ENCODE measurements around the gene AUP1.

The AUP1 gene

DNA sequence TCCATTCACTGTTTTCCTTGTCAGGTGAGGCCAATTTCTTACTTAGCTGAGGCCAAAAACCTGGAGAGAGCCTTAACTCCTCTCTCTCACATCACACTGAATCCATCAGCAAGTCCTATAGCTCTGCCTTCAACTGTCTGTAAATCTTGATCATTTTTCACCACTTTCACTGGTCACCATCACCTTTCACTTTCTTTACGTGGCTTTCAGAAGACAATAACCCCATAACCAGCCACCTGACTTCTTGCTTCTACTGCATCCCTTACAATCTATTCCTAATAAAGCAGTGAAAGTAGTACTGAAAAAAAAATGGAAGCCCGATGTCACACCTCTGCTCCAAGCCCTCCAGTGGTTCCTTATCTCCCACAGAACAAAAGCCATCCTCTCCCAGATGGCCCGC, 16.5 kb upstream of the AUP1 start:
- peaks cover 41% of the 10 kb centered on the region for H3K27me3 ChIP-seq (ENCODE audit: insufficient read depth, low read length)
- H3K4me1 ChIP-seq (ENCODE audit: insufficient read depth, low read length), result peaks cover 13% of the 10 kb centered on the region
- no peak overlapping the region for H3K27ac ChIP-seq (ENCODE audit: low read length)
- H3K4me3 ChIP-seq (ENCODE audit: low read length), result no peak overlapping the region
- H3K9ac ChIP-seq (ENCODE audit: low read depth, low read length), result no peak overlapping the region
- H3K36me3 ChIP-seq (ENCODE audit: insufficient read depth, low read depth, low read length), result no peaks in the 10 kb centered on the region
- no peaks in the 10 kb centered on the region for H3K9me3 ChIP-seq (ENCODE audit: insufficient read depth, low read depth, low read length)

DNA sequence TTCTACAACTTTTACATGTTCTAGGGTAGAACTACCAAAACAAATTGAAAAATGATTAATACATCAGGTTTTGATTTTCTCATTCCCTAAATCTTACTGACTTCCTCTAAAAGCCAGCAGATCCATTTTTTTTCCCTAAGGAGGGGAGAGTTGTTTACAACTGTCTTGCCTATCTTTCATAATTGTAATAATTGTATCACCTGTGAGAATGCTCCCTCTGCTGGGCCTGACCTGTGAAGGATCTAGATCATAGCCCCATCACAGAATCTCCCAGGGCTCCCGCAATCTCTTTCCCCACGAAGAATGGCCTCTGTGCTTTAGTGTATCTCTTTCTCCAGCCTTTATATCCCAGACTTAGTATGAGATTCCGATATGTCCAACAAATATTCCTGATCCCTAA, 15.1 kb upstream of the AUP1 start:
- Histone ChIP-seq H3K4me3 (ENCODE audit: low read length) (no peak overlapping the region), H3K4me1 (ENCODE audit: insufficient read depth, low read length) (peaks cover 4% of the 10 kb centered on the region), H3K9ac (ENCODE audit: low read depth, low read length) (no peak overlapping the region), H3K9me3 (ENCODE audit: insufficient read depth, low read depth, low read length) (no peaks in the 10 kb centered on the region), H3K36me3 (ENCODE audit: insufficient read depth, low read depth, low read length) (no peaks in the 10 kb centered on the region), H3K27ac (ENCODE audit: low read length) (no peak overlapping the region), H3K27me3 (ENCODE audit: insufficient read depth, low read length) (peaks cover 28% of the 10 kb centered on the region)

DNA sequence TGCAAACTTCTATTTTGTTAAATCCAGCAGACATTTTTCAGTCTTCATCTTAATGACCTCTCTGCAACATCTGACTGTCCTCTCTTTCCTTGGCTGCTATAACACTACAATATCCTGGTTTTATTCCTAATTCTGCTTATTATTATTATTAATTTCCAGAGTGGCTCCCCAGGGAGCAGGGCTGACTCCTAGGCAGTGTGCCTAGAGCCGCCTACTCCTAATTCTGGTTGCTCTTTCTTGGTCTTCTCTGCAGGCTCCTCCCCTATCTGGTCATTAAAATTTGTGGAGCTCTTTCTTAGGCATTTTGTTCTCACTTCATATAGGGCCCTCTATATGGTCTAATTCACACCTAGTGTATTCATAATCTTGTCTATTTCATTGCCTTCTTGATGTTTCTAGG, 13.5 kb upstream of the AUP1 start:
- Histone ChIP-seq H3K9ac (ENCODE audit: low read depth, low read length) (no peak overlapping the region), H3K27me3 (ENCODE audit: insufficient read depth, low read length) (peaks cover 11% of the 10 kb centered on the region), H3K4me1 (ENCODE audit: insufficient read depth, low read length) (no peaks in the 10 kb centered on the region), H3K27ac (ENCODE audit: low read length) (no peak overlapping the region), H3K4me3 (ENCODE audit: low read length) (no peak overlapping the region), H3K36me3 (ENCODE audit: insufficient read depth, low read depth, low read length) (no peaks in the 10 kb centered on the region), H3K9me3 (ENCODE audit: insufficient read depth, low read depth, low read length) (no peaks in the 10 kb centered on the region)

DNA sequence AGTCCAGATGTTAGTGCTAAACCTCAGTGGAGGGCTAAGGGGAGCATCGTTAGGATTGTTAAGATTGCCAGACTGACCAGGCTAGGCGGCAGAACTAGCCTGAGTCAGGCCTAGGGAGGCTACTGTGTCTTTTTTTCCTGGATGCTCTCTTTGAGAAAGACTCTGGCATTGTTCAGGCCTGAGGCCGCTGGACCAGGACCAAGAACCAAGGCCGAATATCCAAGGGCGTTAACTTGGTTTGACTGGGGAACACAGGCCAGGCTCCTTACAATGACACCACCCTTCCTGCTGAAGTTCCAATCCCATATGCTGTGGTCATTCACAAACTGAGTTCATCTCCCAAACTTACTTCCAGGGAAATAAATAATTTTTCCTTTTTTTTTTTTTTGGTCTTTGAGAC, 10.8 kb upstream of the AUP1 start:
- no peaks in the 10 kb centered on the region for H3K27me3 ChIP-seq (ENCODE audit: insufficient read depth, low read length)
- no peak overlapping the region for H3K9ac ChIP-seq (ENCODE audit: low read depth, low read length)
- H3K27ac ChIP-seq (ENCODE audit: low read length), result no peak overlapping the region
- no peak overlapping the region for H3K4me3 ChIP-seq (ENCODE audit: low read length)
- no peaks in the 10 kb centered on the region for H3K36me3 ChIP-seq (ENCODE audit: insufficient read depth, low read depth, low read length)
- H3K4me1 ChIP-seq (ENCODE audit: insufficient read depth, low read length), result no peaks in the 10 kb centered on the region
- no peaks in the 10 kb centered on the region for H3K9me3 ChIP-seq (ENCODE audit: insufficient read depth, low read depth, low read length)

DNA sequence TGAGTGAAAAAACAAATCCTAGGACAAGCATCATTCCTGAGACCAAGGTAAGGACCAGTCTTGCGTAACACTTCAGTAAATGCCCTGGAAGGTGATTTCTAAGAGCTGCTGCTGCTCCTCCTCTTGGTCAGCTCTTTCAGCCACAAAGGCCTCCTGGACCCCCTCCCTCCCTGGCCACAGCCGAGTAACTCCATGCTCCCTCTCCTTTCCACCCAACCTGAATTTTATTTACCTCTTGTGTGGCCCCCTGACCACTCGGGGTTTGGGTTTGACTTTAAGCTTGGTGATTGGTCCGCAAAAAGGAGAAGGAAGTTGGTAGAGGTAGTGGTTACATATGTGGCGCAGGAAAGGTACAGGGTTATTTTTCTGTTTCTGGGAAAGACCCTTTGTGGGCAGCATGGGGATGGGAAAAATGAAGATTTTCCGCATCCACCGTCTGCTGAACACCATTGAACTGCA, 9.4 kb upstream of the AUP1 start:
- H3K27ac ChIP-seq (ENCODE audit: low read length), result no peak overlapping the region
- H3K36me3 ChIP-seq (ENCODE audit: insufficient read depth, low read depth, low read length), result peaks cover 7% of the 10 kb centered on the region; the same call in 1 of the 2 replicates
- H3K27me3 ChIP-seq (ENCODE audit: insufficient read depth, low read length), result no peaks in the 10 kb centered on the region
- H3K4me3 ChIP-seq (ENCODE audit: low read length), result no peak overlapping the region
- H3K9me3 ChIP-seq (ENCODE audit: insufficient read depth, low read depth, low read length), result no peaks in the 10 kb centered on the region
- H3K9ac ChIP-seq (ENCODE audit: low read depth, low read length), result no peak overlapping the region
- H3K4me1 ChIP-seq (ENCODE audit: insufficient read depth, low read length), result no peaks in the 10 kb centered on the region

DNA sequence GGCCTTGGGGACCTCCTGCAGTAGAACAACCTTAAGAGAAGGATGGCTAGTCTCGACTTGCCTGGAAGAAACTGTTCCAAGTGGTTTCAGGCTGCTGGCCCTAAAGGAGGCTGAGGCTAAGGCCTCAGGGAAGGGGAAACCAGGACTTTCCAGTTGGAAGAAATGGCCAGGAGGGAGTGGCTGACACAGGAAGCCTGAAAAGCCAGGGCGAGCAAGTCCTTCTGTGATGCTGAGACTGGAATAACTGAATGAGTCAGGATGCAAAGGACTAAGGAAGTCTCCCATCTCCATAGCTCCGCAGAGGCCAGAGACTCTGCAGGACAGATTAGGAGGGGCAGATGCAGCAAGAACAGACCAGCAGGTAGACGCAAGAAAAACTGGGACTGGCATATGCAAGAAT, 7.6 kb upstream of the AUP1 start:
- no peaks in the 10 kb centered on the region for H3K27me3 ChIP-seq (ENCODE audit: insufficient read depth, low read length)
- no peaks in the 10 kb centered on the region for H3K4me1 ChIP-seq (ENCODE audit: insufficient read depth, low read length)
- peaks cover 25% of the 10 kb centered on the region for H3K36me3 ChIP-seq (ENCODE audit: insufficient read depth, low read depth, low read length)
- H3K4me3 ChIP-seq (ENCODE audit: low read length), result no peak overlapping the region
- no peak overlapping the region for H3K27ac ChIP-seq (ENCODE audit: low read length)
- no peak overlapping the region for H3K9ac ChIP-seq (ENCODE audit: low read depth, low read length)
- H3K9me3 ChIP-seq (ENCODE audit: insufficient read depth, low read depth, low read length), result no peaks in the 10 kb centered on the region

DNA sequence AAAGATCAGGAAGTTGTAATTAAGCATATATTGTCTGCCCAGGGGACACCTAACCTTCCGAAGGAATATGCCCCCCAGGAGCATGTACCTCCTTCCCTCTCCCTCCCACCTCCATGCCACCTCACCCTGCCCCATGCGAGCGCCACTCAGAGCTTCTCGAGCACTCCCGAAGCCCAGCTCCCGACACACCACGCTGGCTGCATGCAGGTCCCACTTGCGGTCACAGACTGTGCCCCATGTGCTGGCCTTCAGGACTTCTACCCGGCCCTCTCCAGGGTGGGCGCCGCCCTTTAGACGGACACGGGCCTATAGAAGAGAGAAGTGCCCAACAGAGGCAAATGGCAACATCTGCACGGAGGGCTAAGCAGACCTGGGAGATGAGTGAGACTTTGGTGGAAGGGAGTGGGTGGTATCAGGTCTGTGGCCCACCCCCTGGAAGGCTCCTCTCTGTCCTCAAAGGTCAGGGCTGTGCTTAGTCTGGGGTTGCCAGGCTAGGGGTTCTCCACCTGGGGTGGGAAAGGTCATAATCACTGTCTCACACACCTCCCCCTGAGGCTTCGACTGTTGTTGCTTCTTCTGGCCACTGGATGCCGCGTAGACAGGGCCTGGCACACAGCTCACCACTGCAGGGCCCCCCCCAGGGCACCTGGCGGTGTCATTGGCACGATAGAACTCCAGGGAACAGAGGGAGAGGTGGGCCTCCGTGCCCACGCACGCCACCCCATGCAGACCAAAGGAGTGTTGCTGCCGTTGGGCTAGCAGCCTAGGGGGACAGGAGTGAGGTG, 6.9 kb upstream of the AUP1 start:
- H3K27ac ChIP-seq (ENCODE audit: low read length), result no peak overlapping the region
- H3K4me3 ChIP-seq (ENCODE audit: low read length), result no peak overlapping the region
- H3K36me3 ChIP-seq (ENCODE audit: insufficient read depth, low read depth, low read length), result peaks cover 33% of the 10 kb centered on the region
- no peaks in the 10 kb centered on the region for H3K27me3 ChIP-seq (ENCODE audit: insufficient read depth, low read length)
- H3K9ac ChIP-seq (ENCODE audit: low read depth, low read length), result no peak overlapping the region
- H3K9me3 ChIP-seq (ENCODE audit: insufficient read depth, low read depth, low read length), result no peaks in the 10 kb centered on the region
- H3K4me1 ChIP-seq (ENCODE audit: insufficient read depth, low read length), result no peaks in the 10 kb centered on the region

DNA sequence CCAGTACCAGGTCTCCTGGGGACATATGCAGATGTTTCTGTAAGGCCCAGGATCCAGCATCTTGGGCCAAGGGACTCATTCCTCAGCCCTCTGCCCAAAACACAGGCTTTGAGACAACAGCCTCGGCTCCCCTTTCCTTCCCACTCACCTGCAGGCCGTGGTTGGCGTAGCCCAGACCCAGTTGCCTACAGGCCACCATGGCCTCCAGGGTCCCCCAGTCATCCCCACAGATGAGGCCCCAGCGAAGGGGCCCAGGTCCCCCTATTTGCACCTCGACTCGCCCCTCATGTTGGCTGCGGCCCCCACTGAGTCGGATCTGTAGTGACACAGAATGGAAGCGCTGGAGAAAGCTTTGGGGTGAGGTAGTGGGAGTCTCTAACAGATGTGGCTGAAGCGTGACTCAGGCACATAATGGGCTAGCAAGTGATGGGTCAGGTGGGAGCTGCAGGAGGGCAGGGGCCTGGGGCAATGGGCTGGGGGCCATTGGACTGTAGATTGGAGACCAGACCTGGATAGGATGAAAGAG, 6.0 kb upstream of the AUP1 start:
- Histone ChIP-seq H3K27ac (ENCODE audit: low read length) (no peak overlapping the region), H3K36me3 (ENCODE audit: insufficient read depth, low read depth, low read length) (peaks cover 35% of the 10 kb centered on the region), H3K4me1 (ENCODE audit: insufficient read depth, low read length) (no peaks in the 10 kb centered on the region), H3K9ac (ENCODE audit: low read depth, low read length) (no peak overlapping the region), H3K4me3 (ENCODE audit: low read length) (no peak overlapping the region), H3K9me3 (ENCODE audit: insufficient read depth, low read depth, low read length) (no peaks in the 10 kb centered on the region), H3K27me3 (ENCODE audit: insufficient read depth, low read length) (peaks cover 4% of the 10 kb centered on the region; the same call in 1 of the 2 replicates)

DNA sequence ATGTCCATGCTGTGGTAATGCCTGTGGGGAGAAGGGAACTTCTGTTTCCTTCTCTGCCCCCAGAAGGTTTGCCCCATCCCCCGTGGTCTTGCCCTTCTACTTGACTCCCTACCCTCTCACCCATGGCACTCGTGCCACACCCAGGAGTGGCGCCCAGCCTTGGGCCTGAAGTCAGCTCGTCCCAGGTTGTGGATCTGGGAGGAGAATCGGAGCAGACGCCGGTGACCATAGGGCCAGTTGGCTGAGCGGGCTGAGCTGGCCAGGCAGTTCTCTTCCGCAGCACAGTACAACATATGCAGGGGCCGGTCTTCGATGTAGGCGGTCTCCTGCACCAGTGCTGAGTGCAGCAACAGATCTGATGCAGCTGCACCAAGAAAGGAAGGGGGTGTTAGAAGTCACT, 4.9 kb upstream of the AUP1 start:
- Histone ChIP-seq H3K36me3 (ENCODE audit: insufficient read depth, low read depth, low read length) (peaks cover 35% of the 10 kb centered on the region), H3K27ac (ENCODE audit: low read length) (no peak overlapping the region), H3K4me1 (ENCODE audit: insufficient read depth, low read length) (no peaks in the 10 kb centered on the region), H3K4me3 (ENCODE audit: low read length) (no peak overlapping the region), H3K9ac (ENCODE audit: low read depth, low read length) (no peak overlapping the region), H3K9me3 (ENCODE audit: insufficient read depth, low read depth, low read length) (no peaks in the 10 kb centered on the region), H3K27me3 (ENCODE audit: insufficient read depth, low read length) (peaks cover 6% of the 10 kb centered on the region; the same call in 1 of the 2 replicates)

DNA sequence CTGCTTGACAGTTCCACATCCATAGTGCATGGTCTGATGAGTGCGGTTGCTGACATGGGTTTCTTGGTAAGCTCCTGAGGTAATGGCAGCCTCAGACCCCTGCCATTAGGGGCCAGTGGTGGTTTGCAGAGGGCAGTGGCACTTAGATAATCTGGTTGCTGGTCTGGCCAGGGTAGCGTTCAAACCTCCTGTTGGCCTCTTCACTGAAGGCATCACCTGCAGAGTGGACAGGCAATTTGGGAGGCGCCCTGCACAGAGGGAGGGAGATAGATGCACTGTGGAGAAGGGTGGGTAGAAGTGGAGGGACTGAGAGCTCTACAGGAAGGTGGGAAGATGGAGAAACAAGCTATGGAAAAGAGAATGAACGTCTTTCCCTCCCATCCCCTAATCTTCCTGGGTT, 4.0 kb upstream of the AUP1 start:
- peaks cover 6% of the 10 kb centered on the region; the same call in 1 of the 2 replicates for H3K27me3 ChIP-seq (ENCODE audit: insufficient read depth, low read length)
- H3K27ac ChIP-seq (ENCODE audit: low read length), result no peak overlapping the region
- no peak overlapping the region for H3K4me3 ChIP-seq (ENCODE audit: low read length)
- peaks cover 35% of the 10 kb centered on the region for H3K36me3 ChIP-seq (ENCODE audit: insufficient read depth, low read depth, low read length)
- H3K9me3 ChIP-seq (ENCODE audit: insufficient read depth, low read depth, low read length), result no peaks in the 10 kb centered on the region
- H3K4me1 ChIP-seq (ENCODE audit: insufficient read depth, low read length), result no peaks in the 10 kb centered on the region
- no peak overlapping the region for H3K9ac ChIP-seq (ENCODE audit: low read depth, low read length)

DNA sequence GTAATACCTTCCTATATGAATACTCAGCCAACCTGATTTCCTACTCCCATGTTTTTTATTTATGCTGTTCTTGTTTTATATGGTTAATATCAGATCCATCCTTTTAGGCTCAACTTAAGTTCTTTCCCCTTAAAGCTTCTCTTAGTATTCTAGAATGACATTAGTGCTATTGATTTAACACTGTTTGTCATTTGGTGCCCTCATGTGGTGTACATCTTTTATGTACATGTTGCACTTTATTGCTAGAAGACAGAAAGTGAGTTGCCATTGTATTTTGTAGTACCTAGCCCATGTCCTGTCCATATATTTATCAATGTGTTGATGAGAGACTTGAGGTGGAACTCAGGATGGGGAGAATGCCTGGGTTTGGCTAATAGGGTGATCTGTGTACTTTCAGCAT, 2.7 kb upstream of the AUP1 start:
- Histone ChIP-seq H3K36me3 (ENCODE audit: insufficient read depth, low read depth, low read length) (peaks cover 46% of the 10 kb centered on the region), H3K27me3 (ENCODE audit: insufficient read depth, low read length) (peaks cover 6% of the 10 kb centered on the region; the same call in 1 of the 2 replicates), H3K27ac (ENCODE audit: low read length) (no peak overlapping the region), H3K4me3 (ENCODE audit: low read length) (no peak overlapping the region), H3K4me1 (ENCODE audit: insufficient read depth, low read length) (no peaks in the 10 kb centered on the region), H3K9me3 (ENCODE audit: insufficient read depth, low read depth, low read length) (no peaks in the 10 kb centered on the region), H3K9ac (ENCODE audit: low read depth, low read length) (no peak overlapping the region)

DNA sequence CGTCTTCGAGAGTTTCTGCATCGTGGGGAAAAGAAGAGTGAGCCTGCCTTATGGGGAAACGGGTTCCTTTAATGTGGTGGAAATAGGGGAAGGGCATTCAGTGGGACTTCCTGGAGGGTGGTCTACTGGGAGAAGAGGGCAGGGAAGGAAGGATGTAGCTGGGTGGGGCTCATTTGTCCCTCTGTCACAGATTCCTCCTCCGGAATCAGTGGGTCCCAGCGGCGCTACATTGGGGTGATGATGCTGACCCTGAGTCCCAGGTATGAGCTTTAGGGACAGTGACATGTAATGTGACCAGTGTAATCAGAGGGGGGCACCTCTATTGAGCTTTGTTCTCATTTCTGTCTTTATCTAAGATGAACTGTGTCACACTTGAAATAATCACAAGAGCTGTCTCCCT, 2.2 kb upstream of the AUP1 start:
- H3K4me3 ChIP-seq (ENCODE audit: low read length), result no peak overlapping the region
- peaks cover 52% of the 10 kb centered on the region for H3K36me3 ChIP-seq (ENCODE audit: insufficient read depth, low read depth, low read length)
- no peak overlapping the region for H3K27ac ChIP-seq (ENCODE audit: low read length)

More for the DNA sequence above, 2.2 kb upstream of the AUP1 start:
- H3K4me1 ChIP-seq (ENCODE audit: insufficient read depth, low read length), result no peaks in the 10 kb centered on the region
- H3K27me3 ChIP-seq (ENCODE audit: insufficient read depth, low read length), result peaks cover 6% of the 10 kb centered on the region; the same call in 1 of the 2 replicates
- no peaks in the 10 kb centered on the region for H3K9me3 ChIP-seq (ENCODE audit: insufficient read depth, low read depth, low read length)
- no peak overlapping the region for H3K9ac ChIP-seq (ENCODE audit: low read depth, low read length)
